GM21390 (cell line): ENCODE measurements around the gene TTC28.
"Not testable (repeated sequence)": the region's sequence is repeated elsewhere in the genome, so short reads cannot be mapped to it uniquely, and the experiment has no call there.

Experiments
- ATAC-seq: cut with Tn5 transposase; IDR thresholded peaks from one replicate; pipeline ENCODE4 v1.9.1; 2021; ENCODE audit not compliant: unreplicated experiment

TTC28 gene

GRCh38 chr22:28112548-28113043, 567.0 kb downstream of the TTC28 start:
- no peak for ATAC-seq

DNA sequence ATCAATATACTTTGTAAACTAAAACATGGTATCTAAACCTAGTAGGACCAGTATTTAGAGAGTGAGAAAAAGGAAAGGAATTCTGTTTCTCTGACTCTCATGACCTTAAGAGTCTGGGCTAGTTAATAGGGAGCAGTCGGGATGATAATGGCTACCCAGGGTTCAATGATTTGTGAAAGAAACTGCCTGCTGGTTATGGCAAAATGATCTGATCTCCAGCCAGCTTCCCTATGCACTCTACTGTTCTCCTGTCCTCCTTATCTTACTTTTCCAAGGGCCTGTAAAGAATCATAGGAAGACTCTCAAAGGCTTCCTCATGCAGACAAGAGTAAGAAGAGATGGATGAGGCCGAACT, 567.5 kb downstream of the TTC28 start:
- ATAC-seq, result no peak

- no peak for ATAC-seq
Measured at GRCh38 chr22:28111501-28112189, 568.0 kb downstream of the TTC28 start.

- ATAC-seq, result no peak
Measured at GRCh38 chr22:28108851-28109250, 570.8 kb downstream of the TTC28 start.

GRCh38 chr22:28106617-28107016, 573.0 kb downstream of the TTC28 start:
- ATAC-seq, result no peak

GRCh38 chr22:28105988-28106387, 573.7 kb downstream of the TTC28 start:
- no peak for ATAC-seq

DNA sequence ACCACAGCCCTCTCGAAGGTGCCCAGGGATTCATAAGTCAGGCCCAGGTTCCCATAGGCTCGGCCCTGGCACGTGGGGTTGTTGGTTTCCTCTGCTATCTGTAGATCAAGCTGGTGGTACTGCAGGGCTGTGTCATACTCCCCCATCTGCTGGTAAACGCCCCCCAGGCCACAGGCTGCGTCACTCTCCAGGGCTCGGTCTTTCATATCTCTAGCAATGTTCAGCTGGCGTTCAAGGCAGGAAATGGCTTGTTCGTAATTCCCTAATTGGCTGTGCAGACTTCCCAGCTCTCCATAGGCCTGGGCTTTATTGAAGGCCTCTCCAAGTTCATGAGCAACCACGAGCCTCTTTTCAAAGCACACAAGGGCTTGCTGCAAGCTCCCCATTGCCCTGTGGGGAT, 574.2 kb downstream of the TTC28 start:
- no peak for ATAC-seq

DNA sequence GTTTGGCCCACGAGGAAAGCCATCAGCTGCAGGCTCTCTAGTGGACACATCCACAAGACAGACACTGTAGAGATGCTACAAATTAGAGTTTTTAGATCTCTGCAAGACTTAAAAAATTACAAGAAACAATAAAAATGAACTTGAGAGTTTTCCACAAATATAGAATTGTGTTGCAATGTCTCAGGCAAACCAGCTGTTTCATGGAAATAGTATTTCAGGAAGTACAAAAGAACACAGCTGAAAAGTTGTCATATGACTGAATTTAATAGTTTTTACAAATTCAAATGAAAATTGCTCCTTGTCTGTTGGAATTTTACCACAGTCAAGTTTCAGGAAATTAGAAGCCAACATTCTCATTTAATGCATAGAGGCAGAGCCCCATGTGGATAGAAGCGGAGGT, 576.0 kb downstream of the TTC28 start:
- no peak for ATAC-seq

DNA sequence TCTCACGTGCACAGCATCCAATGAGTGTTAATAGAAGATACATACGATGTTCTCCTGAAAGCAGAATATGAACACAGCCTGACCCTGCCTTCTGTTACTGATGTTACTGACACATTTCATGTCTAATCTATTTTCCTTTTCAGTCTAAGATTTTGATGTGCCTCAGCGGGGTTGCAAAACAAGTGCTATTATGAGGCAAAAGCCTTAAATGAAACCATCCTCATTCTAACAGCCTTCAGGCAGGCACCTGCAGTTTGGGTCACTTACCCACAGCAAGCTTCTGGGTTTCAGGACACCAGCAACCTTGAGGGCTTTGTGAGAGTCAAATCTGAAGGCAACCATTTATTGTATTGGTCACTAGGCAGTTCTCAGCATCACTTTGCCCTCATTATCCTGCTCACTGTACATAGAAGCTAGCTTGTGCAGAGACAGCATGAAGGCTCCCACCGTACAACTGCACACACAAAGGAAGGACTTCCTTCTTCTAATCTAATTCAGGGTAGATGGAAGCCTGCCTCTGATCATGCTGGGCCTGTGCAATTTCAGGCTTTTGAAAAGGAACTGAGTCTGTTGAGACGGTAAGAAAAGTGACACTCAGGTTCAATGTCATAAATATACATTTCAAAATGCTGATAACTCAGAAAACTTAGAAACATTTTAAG, 577.4 kb downstream of the TTC28 start:
- ATAC-seq, result no peak

- no peak for ATAC-seq
Measured at GRCh38 chr22:28097627-28098026, 582.0 kb downstream of the TTC28 start.

GRCh38 chr22:28096161-28096560, 583.5 kb downstream of the TTC28 start:
- ATAC-seq, result no peak

DNA sequence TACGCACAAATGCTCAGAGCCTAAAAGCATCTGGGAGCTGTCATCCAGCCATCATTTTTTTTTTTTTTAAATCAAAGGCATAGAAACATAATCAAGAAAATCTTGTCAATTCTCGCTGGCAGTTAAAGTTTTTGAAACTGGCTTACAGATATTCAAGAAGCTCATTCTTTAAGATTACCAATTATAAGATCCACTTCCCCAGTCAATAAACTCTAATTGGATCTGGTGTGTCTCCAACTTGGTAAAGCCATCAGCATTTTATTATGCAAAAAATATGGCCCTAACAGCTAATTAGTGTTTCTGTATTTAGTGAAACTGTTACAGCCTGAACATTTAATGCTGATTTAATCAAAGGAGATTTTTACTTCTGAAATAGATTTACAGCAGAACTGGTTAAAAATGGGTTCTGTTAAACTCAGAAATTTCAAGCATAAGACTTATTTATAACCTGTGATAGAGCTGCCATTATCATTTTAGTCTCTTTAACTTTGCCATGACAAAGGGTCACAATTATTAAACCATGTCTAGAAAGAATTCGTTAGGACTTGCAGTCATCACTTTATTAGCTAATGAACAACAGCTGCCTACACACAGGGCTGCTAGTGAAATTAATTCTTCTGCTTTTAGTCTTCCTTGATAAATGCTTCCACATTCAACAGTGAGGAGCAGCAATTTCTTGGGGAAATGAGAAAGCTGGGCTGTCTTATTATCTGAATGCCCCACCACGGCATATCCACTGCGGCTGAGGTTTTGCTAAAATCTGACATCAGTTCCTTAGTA, 584.1 kb downstream of the TTC28 start:
- ATAC-seq, result no peak

GRCh38 chr22:28094771-28095170, 584.9 kb downstream of the TTC28 start:
- ATAC-seq, result no peak

- ATAC-seq, result no peak
Measured at GRCh38 chr22:28093711-28094110, 585.9 kb downstream of the TTC28 start.

- no peak for ATAC-seq
Measured at GRCh38 chr22:28091486-28091885, 588.2 kb downstream of the TTC28 start.

DNA sequence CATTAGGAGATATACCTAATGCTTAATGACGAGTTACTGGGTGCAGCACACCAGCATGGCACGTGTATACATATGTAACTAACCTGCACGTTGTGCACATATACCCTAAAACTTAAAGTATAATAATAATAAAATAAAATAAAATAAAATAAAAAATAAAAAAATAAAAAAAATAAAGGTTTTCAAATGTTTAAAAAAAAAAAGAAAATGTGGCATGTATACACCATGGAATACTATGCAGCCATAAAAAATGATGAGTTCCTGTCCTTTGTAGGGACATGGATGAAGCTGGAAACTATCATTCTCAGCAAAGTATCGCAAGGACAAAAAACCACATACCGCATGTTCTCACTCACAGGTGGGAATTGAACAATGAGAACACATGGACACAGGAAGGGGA, 590.1 kb downstream of the TTC28 start:
- ATAC-seq, result not testable (repeated sequence)

DNA sequence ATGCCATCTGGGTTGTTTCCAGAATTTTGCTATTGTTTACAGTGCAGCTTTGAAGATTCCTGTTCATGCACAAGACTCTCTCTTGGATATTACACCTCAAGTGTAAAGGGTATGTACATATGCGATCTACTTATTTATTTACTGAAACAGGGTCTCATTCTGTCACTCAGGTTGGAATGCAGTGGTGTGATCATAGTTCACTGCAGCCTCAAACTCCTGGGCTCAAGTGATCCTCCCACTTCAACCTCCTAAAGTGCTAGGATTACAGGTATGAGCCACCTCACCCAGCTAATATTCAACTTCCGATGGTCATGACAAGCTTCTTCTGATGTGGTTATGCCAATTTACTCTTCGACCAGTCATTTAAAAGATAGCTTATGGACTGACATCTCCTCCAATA, 602.5 kb downstream of the TTC28 start:
- no peak for ATAC-seq

DNA sequence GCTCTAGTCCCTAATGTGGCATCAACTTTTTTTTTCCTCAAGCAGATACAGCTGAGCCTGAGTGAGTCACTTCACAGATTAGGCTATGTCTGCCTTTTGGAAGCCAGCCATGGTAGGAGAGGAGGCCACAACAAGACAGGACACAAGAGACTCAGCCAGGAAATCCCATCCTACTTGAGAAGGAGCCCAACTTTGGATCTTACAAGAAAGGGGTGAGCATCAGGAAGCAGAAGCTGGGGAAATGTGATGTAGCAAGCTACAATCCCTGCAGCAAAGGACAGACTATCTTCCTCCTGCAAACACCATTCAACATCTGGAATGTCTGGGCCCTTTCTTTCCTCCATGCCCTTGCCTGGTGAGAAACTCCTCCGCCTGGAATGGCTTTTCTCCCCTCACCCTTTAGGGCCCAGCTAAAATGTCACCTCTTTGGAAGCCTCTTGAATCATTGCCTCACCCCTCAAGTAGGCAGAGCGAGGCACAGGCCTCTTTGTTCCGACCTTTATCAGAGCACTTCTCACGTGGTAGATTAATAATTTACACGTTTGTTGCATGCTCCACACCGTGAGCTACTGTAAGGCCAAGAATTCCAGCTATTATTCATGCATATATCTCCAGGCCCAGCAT, 604.2 kb downstream of the TTC28 start:
- no peak for ATAC-seq

DNA sequence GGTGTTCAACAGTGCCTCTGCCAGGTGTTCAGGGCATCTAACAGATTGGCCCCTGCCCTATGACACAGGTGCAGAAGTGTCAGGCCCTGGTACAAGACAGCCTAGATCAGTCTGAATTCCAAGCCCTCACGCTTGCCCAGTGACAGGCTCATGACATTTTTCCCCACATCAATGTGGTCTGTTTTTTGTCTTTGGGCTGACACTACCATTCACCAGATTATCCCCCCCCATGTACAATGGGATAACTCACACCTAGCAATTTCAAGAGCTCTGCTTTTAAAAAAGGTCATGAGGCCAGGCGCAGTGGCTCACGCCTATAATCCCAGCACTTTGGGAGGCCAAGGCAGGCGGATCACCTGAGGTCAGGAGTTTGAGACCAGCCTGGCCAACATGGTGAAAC, 605.1 kb downstream of the TTC28 start:
- ATAC-seq, result no peak

GRCh38 chr22:28072066-28072465, 607.6 kb downstream of the TTC28 start:
- ATAC-seq, result no peak

GRCh38 chr22:28068826-28069225, 610.8 kb downstream of the TTC28 start:
- no peak for ATAC-seq

- no peak for ATAC-seq
Measured at GRCh38 chr22:28064920-28065319, 614.7 kb downstream of the TTC28 start.
